Activated CD4-positive, CD25-positive, alpha-beta regulatory T cell treated with anti-CD3 and anti-CD28 coated beads, Interleukin-2, amount 50 U/mL, for 24 hours (primary cell): Measurements from ENCODE around the gene GPR68.
"Not testable (repeated sequence)": the region's sequence is repeated elsewhere in the genome, so short reads cannot be mapped to it uniquely, and the experiment has no call there.

Source experiments
- ATAC-seq, 2 donors: fragments of 150-1000 bp; cut with Tn5 transposase; one replicate each; pipeline ENCODE4 v1.10.0; 2021; ENCODE audit warnings: mild to moderate bottlenecking in 1 of 2, moderate library complexity in 1 of 2

The GPR68 gene

DNA sequence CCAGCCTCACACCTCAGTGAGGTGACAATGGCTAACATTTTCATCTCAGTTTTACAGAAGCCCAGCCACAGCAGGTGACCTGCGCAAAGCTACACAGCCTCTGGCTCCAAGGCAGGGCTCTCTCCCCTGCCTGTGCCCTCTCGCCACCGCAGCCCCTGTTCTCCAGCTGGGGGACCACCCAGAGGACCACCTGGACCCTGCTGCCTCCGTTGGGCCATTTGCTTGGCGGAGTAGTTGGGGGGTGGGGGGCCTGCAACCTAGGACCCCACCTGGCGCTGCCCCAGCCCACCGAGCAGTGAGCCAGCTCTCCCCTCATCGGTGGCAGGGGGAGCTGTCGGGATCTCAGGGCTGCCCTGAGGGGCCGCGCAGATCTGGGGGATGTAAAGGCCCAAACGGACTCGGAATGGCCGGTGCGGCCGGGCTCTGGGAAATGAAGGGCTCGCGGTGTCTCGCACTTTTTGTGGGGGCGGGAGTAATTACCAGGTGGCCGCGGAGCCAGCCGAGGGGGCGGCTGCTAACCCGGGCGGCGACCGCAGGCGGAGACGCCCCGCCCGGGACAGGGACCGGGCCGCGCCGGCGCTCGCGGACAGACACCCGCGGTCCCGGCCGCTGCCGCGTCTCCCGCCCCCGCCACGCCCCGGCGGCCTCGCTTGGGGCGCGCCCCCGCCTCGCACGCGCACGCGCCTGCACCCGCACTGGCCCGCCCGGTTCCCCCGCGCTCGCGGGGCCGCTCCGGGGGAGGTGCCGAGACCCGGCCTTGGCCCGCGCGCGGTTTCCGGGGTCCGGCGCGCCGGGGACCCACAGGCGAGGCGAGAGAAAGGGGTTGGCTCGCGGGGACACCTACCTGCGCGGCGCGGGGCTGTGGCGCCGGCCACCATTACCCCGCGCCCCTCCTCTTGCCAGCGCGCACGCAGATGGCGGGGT is 8.6 kb upstream of the GPR68 start:
- peak; percentile 24 to 41 for ATAC-seq

DNA sequence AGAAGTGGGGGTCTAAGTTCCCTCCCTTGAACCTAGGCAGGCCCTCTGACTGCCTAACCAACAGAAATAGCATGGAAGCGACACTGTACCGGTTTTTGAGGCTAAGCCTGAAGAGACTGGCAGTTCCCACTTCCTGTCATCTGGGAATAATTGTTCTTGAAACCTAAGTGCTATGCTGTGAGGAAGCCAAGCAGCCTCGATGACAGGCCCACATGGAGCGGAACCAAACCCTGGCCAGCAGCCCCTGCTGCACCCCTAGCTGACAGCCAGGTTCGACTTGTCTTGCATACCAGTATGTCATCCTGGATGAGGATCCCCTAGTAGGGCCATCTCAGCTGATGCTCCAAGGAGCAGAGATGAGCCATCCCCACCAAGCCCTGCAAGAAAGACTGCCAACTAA is 6.4 kb upstream of the GPR68 start:
- ATAC-seq: no peak

DNA sequence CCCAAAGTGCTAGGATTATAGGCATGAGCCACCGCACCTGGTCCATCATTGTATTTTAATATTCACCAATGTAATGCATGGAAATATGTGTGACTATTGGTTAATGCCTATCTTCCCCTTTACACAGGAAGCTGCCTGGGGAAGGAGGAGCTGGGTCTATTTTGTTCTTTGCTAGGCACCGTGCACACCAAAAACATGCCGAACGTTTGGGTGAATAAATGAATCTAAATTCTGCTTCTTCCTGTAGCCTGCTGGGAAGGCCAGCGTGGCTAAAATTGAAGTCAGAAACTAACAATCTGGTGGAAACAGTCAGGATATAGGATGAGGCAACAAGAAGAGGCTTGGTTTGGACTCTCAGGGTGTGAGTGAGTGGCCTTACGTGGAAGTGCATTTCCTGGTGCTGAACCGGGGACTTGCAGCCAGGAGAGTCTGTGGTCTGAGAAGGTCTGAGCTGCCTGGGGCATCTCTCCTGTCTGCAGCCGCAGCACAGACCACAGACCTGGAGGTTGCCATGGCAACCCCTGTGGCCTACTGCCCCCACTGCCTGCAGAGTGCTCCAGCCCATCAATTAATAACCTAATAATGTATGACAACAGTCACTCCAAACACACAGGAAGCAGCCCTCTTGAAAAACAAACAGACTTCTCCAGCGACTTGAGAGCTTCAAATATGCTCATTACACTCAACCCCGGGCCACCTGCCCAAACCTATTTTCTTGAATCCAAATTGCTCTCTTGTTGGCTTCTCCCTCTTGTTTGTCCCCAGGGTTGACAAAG is 5.5 kb upstream of the GPR68 start:
- ATAC-seq: peak in 1 of 2 donors; percentile 3

DNA sequence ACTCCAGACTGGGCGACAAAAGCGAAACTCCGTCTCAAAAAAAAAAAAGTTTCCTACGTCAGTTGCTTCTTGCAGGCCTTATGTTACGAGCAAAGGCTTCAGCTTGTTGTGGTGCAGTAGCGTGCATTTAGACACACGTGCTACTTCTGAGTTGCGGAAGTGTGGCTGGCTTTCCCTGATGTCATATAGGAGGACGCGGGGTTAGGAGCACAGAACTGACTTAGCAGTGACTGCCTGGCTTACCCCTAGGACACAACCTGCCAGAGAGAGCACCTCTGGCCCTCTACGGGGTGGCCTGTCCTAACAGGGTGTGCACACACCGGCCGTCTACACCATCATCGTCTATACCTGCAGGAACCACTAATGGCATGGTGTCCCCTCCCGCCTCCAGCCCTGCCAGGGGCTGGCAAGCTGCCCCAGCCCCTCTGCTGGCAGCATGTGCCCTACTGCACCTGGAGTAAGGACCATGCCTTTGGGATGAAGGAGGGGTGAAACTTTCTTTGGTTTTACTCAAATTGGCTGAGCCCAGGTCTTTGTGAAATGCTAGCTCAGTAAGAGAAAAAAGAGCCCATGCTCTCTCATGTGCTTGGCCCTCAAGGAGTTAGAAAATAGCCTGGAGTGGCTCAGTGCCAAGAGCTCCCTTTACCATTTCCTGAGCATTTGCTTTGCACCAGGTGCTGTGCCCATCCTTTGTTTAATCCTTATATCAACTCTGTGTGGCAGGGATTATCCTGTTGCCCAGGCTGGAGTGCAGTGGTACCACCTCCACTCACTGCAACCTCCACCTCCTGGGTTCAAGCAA is 1.7 kb upstream of the GPR68 start:
- peak; percentile 49 to 58 for ATAC-seq

DNA sequence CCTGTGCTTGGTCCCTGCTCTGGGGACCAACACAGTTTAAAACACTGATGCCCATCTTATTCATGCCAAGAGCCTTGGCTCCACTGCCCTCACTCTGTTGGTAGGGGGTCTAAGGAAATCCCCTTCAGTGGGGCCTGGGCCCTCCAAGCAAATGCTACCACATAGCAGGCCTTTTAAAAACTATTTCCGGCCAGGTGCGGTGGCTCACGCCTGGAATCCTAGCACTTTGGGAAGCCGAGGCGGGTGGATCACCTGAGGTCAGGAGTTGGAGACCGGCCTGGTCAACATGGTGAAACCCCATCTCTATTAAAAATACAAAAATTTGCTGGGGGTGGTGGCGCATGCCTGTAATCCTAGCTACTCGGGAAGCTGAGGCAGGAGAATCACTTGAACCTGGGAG is 1.1 kb upstream of the GPR68 start:
- not testable (repeated sequence) for ATAC-seq

DNA sequence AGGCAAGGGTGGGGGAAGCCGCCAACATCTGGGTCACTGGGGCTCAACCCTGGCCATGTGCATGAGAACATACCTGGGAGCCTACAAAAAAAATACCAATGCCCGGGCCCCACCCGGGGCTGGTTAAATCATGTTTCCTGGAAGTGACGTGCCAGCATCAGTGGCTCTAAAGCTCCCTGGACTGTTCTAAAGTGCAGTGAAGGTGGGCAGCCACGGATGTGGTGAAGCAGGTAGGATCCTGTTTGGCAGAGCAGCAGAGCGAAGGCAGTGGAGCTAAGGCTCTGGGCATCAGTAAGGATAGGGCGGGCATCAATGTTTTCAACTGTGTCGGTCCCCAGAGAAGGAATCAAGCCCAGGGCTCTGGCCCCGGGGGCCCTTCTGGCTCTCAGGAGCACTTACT is 525 bp upstream of the GPR68 start:
- ATAC-seq: peak; percentile 12 to 14

DNA sequence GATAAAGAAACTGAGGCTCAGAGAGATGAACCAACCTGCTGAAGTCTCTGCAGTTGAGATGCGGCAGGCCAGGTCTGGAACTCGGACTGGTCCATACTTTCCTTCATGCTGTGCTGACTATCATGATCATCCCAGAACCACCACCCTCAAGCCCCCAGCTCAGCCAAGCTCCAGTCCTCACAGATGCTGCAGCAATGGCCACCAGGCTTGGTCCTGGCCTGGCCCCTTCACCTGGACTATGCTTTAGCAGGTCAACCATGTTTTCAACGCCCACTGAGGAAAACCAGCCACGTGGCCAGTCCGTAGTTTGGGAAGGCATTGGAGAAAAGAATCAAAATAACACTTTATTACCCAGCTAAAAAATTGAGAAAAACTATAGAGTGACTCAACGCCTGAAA is 1.4 kb downstream of the GPR68 start:
- no peak for ATAC-seq

DNA sequence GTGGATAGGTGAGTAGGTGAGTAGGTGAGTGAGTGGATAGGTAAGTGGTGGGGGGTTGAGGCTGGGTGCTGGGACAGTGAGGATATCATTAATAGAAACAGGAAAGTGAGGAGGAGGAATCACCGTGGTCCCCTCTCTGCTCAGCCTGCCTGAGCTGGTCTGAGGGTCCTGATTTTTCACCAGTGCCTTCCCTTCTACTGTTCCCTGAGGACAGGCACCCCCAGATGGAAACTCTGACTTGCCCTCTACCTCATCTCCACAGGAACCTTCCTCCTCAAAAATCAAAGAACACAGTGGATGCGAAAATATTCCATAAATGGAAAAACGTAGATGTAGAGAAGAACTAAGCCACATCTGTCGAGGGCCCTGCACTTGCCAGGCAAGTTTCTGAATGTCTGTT is 1.9 kb downstream of the GPR68 start:
- ATAC-seq: no peak

DNA sequence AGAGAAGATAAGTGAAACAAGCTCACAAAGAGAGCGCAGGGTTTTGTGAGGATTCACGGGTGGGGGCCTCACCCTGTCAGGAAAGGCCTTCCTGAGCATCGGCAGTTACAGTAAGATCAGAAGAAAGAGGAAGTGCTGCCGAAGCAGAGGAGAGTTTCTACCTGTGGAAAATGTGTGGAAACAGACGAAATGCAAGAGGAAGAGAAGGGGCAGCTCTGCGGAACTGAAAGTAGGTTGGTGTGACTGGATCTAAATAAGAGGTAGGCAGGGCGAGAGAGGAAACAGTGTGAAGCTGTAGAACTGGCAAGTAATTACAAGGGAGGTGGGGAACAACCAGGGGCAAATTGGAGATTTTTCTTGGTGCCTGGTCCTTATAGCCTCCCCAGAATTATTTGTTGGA is 2.6 kb downstream of the GPR68 start:
- no peak for ATAC-seq

DNA sequence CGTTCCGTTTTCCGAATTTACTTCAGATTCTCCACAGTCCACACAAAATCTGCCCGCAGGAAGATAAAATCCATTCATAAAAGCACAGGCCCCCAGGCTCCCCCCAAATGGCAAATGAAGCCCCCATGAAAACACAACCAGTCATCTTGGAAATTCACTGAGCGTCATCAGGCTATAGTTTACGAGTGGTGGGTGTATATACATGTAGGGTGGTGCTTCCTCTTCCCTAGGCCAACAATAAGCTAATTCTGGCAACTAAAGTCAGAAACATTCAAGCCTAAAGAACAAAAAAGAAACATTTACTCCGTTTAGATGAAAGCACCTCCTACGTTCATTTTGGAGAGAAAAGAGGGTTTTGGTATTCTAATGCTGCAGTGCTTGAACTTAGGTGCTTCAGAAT is 5.8 kb downstream of the GPR68 start:
- ATAC-seq: no peak

DNA sequence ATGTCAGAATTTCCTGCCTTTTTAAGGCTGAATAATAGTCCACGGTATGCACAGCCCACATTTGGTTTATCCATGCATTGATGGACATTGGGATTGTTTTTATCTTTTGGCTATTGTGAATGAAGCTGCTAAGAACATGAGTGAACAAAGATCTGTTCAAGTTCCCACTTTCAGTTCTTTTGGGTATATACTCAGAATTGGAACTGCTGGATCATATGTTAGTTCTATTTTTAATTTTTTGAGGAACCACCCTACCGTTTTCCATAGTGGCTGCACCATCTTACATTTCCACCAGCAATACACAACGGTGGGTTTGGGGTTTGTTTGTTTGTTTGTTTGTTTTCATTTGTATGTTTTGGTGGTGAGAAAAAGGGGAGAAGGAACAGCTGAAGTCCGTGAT is 6.4 kb downstream of the GPR68 start:
- ATAC-seq: no peak

DNA sequence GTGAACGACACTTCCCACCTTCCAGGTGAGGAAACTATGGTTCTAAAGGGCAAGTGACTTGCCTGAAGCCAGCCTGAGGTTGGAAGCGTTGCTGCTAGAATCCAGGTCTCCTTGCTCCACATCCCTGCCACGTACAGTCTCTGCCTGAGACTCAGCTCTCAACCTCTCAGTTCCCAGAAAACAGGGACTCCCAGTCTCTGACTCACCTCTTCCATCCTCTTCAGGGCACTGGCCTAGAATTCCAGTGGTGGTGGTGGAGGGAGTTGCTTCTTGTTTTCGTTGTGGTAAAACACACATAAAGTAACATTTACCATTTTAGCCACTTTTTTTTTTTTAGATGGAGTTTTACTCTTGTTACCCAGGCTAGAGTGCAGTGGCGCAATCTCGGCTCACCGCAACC is 7.3 kb downstream of the GPR68 start:
- ATAC-seq: no peak

DNA sequence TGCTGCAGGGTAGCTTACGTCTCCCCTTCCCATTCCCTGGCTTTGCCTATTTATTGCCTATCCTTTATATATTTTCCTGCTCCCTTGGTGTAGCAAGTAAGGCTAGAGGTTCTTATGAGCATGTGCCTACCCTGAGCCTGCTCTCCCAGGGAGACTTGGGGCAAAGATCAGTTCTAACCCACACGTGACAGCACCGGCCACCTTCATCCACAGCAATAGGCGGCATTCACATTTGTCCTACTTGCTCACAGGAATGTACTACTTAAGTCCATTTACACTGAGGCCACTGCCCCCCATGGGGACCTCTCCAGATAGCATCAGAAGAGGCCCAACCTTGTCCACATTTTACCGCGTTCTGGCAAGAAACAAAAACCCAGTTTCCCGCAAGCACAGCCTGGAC is 8.7 kb downstream of the GPR68 start:
- ATAC-seq: no peak

DNA sequence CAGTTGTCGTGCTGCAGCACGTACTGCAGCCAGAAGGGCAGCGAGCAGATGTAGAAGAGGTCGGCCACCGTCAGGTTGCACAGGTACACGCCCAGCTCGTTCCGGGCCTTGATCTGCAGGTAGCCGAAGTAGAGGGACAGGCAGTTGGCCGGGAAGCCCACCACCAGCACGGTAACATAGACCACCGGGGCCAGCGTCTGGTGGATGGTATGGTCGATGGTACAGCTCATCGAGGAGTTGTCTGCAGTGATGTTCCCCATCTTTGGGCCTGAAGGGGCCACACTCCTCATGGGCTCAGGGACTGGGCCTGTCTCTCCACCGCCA is 9.8 kb downstream of the GPR68 start:
- no peak for ATAC-seq

DNA sequence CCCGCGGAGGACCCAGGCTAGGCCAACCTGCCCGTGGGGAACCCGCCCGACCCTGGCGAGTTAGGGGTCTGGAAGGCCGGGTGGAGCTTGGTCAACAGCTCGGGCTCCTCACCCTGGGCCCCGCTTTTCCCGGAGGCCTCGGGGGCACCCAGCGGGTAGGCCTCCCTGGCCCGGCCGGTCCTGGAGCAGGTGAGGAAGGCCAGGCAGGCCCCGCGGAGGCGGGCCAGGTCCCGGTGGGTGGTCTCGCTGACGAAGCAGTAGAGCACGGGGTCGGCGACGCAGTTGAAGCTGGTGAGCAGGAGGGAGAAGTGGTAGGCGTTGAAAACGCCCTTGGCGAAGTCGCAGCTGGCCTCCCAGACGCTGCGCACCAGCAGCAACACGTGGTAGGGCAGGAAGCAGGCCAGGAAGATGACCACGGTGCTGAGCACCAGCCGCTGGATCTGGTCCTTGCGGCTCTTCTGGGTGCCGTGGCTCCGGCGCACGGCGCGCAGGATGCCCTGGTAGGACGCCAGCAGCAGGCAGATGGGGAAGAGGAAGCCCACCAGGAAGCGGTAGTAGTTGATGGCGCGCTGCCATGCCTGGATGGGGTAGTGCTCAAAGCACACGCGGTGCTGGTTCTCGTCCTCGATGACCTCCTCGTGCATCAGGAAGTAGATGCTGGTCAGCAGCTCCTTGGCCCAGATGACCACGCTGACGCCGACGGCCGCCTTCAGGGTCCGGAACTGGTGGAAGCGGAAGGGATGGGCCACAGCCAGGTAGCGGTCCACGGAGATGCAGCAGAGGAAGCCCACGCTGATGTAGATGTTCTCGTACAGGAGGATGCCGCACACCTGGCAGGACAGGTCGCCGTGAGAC is 10.3 kb downstream of the GPR68 start:
- ATAC-seq: no peak

DNA sequence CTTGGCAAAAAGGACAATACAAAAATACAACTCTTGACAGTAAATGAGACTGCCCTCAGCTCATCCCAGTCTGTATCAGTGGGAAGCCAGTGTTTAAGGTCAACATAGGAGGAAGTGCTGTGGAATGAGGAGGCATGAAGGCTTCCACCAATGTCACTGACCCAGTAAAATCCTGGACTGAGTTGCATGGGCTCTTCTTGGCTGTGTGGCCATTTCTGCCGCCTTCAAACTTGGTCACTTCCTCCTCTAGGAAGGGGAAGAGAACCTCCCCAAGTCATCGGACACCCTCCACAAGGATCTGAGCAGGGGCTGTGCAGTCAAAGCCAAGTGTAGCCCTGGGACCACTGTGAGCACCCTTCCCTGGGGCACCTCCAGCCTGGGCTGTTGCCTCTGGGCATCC is 11.9 kb downstream of the GPR68 start:
- ATAC-seq: no peak

DNA sequence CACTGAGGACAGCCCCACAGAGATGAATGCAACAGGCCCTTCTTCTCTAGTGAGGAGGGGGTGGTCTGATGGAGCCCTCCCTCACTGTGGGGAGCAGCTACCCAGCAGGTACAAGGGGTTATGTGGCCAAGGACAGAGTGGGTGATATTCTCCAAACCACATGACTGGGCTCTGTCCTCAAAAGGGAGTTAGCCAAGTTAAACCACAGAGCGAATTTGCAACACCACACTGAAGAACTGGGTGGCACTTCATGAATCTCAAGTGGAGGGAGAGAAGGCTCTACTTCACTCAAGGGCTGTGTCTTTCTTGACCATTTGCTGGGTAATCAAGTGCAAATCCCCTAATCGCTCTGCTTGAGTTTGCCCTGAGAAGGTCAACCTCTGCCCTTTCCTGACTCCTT is 12.5 kb downstream of the GPR68 start:
- ATAC-seq: no peak

DNA sequence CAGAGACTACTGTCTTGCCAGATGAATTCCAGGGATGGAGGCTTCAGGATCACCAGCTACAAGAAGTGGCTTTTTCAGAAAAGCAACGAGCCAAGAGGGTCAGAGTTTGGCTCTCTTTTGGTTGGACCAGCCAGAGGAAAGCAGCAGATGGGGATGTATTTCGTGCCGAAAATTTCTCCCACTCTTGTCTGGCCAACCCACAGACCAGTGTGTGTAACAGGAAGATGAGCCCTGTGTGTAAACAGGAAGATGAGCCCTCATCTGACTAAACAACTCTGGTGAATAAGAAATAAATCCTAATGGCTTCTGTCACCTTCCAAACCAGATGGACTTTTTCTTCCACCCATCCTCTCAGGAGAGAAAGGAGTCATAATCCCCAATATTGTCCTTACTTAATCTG is 13.1 kb downstream of the GPR68 start:
- ATAC-seq: no peak

DNA sequence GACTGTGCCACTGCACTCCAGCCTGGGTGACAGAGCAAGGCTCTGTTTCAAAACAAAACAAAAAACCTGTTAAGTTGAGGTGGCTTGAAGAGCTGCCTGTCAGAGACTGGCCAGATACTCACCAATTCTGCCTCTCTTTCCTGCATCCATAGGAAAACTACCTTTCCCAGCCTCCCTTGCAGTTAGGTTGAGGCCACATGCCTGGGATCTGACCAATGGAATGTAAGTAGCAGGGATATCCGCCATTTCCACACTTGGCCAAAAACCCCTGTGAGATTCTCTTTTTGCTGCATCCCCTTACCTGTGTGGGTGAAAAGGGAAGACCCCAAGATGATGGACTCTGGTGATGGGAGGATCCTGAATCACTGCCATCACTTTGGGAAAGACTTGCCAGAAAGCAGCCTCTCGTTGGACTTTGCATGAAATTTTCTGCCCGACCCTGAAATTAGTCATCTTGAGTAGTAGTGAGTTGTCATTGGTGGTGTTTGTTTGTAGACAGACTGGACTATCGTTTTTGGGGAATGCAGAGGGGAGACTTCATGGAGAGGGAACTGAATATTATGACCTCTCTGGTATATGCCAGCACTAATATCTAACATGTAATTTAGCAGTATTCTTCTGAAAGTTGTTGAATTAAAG is 14.0 kb downstream of the GPR68 start:
- ATAC-seq: no peak

DNA sequence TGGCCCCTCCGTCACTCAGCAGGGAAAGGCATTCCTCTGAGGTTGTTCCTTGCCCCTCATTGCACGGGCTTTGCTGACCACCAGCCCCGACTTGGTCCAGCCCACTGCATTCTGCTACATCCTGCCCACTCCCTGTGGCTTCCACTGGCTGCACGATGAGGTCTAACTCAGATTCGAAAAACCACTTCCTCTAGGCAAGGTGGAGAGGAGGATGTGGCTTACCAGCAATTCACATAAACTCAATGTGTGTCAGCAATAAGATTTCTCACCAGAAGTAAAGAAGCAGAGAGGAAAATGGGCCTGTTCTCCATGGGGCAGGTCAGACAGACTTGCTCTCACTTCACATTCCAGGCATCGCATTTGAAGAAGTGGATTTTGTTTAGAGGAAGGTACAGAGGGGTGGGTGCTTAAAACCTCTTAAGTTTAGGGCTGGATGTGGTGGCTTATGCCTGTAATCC is 14.7 kb downstream of the GPR68 start:
- peak; percentile 40 to 42 for ATAC-seq

DNA sequence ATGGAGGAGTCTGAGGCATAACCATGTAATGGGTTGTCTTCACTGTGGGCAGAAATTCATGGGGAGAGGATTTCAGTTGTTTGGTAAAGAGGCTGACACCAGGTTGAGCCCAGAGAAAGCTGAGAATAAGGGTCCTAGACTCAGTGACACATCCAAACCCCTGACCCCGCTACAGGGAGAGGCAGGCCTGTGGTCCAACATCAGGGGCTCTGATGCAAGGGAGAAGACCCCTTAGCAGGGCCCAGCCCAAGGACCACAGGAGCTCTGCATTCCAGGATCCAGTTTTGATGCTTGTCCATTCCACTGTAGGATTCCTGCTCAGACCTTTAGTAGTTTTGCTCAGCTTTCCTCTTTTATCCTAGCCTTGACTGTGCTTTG is 15.5 kb downstream of the GPR68 start:
- ATAC-seq: no peak
